ENCODE results near the gene ICAM5. TPM values are rescaled to one million over a fixed set of nuclear protein-coding genes. Genes with fewer than 3 reads are reported as not detected.

ICAM5 gene
- total and polyA plus RNA-seq, 2 donors from 2014 or later, result 0.34 to 2.9 TPM

DNA sequence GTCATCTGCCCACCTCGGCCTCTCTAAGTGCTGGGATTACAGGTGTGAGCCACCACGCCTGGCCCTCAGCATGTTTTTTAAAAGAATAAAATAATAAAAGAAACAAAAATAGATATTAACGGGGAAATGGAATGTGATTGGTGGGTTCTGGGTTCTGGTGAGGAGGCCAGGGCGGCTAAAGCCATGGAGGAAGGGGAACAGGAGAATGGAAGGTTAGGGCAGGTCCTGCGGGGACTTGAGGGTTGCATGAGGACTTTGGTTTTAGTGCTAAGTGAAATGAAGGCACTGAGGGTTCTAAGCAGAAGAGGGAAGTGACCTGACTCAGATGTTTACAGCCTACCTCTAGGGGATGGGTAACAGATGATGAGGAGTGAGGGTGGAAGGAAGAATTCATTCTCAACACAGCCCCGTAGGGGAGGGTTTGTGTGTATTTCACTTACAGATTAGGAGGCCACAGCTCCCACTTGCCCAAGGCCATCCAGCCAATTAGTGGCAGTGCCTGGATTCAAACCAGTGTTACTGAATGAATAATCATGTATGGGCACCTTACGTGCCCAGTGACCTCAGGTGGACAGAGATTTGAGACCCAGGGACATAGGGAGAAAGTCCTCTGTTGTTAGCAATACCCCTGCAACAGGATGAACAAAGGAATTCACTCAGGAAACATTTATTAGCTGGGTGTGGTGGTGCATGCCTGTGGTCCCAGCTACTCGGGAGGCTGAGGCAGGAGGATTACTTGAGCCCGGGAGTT is 44.4 kb upstream of the ICAM5 start:
- H3K9me3 ChIP-seq (ENCODE audit: control insufficient read depth in 2 of 3, insufficient read depth in 1 of 3, low read length in 3 of 3), result no peaks in the 10 kb centered on the region
- H3K27ac ChIP-seq (ENCODE audit: low read depth in 2 of 2, low read length in 2 of 2), result no peak overlapping the region
- no peaks in the 10 kb centered on the region for H3K27me3 ChIP-seq (ENCODE audit: control insufficient read depth, insufficient read depth, low read length)
- DNase-seq (no peak), FAIRE-seq (no peak)
- no peak overlapping the region for H3K4me3 ChIP-seq (ENCODE audit: low read length in 3 of 3)
- no peaks in the 10 kb centered on the region for H3K4me1 ChIP-seq (ENCODE audit: control insufficient read depth in 2 of 3, insufficient read depth in 2 of 3, low read depth in 1 of 3, low read length in 3 of 3)
- no peak overlapping the region for H3K9ac ChIP-seq (ENCODE audit: low read length in 3 of 3)
- intact Hi-C loops (cut with DNase I), result loop anchor here (10.0 kb wide), 1 partner anchor 321 kb away; no protein-coding TSS in a partner anchor
- TF ChIP-seq, protein P1, sequence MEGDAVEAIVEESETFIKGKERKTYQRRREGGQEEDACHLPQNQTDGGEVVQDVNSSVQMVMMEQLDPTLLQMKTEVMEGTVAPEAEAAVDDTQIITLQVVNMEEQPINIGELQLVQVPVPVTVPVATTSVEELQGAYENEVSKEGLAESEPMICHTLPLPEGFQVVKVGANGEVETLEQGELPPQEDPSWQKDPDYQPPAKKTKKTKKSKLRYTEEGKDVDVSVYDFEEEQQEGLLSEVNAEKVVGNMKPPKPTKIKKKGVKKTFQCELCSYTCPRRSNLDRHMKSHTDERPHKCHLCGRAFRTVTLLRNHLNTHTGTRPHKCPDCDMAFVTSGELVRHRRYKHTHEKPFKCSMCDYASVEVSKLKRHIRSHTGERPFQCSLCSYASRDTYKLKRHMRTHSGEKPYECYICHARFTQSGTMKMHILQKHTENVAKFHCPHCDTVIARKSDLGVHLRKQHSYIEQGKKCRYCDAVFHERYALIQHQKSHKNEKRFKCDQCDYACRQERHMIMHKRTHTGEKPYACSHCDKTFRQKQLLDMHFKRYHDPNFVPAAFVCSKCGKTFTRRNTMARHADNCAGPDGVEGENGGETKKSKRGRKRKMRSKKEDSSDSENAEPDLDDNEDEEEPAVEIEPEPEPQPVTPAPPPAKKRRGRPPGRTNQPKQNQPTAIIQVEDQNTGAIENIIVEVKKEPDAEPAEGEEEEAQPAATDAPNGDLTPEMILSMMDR (IDR thresholded peaks at IDR 0.05; ENCODE audit: borderline replicate concordance, extremely low read depth, insufficient read depth), result no peak
- no peaks in the 10 kb centered on the region for H3K36me3 ChIP-seq (ENCODE audit: control insufficient read depth in 2 of 3, insufficient read depth in 3 of 3, low read length in 3 of 3)

DNA sequence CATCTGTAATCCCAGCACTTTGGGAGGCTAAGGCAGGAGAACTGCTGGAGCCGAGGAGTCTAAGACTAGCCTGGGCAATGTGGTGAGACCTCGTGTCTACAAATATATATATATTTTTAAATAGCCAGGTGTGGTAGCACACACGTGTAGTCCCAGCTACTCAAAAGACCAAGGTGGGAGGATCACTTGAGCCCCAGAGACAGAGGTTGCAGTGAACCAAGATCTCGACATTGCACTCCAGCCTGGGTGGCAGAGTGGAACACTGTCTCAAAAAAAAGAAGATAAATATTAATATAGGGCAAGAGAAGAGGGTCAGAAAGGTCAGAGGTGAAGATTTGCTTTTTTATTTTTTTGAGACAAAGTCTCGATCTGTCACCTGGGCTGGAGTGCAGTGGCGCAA is 43.2 kb upstream of the ICAM5 start:
- H3K9me3 ChIP-seq (ENCODE audit: control insufficient read depth in 2 of 3, insufficient read depth in 1 of 3, low read length in 3 of 3), result no peaks in the 10 kb centered on the region
- intact Hi-C loops (cut with DNase I), result loop anchor here (10.0 kb wide), 1 partner anchor 322 kb away; no protein-coding TSS in a partner anchor
- H3K4me1 ChIP-seq (ENCODE audit: control insufficient read depth in 2 of 3, insufficient read depth in 2 of 3, low read depth in 1 of 3, low read length in 3 of 3), result no peaks in the 10 kb centered on the region
- FAIRE-seq, result no peak
- no peaks in the 10 kb centered on the region for H3K27me3 ChIP-seq (ENCODE audit: control insufficient read depth, insufficient read depth, low read length)
- no peaks in the 10 kb centered on the region for H3K36me3 ChIP-seq (ENCODE audit: control insufficient read depth in 2 of 3, insufficient read depth in 3 of 3, low read length in 3 of 3)
- TF ChIP-seq, protein P1 (IDR thresholded peaks at IDR 0.05; ENCODE audit: borderline replicate concordance, extremely low read depth, insufficient read depth), result no peak
- H3K27ac ChIP-seq (ENCODE audit: low read depth in 2 of 2, low read length in 2 of 2), result no peak overlapping the region
- H3K4me3 ChIP-seq (ENCODE audit: low read length in 3 of 3), result no peak overlapping the region
- DNase-seq, result no peak
- H3K9ac ChIP-seq (ENCODE audit: low read length in 3 of 3), result no peak overlapping the region

DNA sequence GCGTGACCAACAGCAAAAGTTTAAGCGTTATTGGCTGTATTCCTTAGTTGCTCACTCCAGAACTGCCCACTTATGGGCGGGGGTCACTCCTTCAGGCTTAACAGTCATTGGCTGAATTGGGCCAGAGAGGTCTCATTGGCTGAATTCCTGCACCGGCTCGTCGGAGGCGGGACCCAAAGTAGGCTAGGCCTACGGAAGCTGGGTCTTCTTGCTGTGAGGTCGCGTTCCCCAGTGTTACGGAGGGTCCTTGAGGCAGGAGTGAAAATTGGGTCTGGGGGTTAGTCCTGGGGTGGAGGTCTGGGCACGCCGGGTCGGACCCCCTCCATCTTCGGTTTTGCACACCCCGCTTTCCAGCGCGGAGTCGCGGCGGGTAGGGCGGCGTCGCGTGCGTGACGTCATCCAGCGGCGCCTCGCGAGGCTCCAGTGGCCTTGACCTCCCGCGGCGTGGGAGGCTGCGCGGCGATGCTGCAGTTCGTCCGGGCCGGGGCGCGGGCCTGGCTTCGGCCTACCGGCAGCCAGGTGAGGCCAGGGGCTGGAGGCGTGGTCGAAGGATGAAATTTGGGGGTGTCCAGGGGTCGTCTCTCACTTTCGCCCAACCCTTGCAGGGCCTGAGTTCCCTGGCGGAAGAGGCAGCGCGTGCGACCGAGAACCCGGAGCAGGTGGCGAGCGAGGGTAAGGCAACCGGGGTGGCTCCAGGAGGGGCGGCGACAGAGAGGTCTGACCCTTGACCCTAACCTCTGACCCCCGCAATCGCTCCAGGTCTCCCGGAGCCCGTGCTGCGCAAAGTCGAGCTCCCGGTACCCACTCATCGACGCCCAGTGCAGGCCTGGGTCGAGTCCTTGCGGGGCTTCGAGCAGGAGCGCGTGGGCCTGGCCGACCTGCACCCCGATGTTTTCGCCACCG is 37.7 kb upstream of the ICAM5 start, which contains the start of gene MRPL4:
Gene MRPL4, plus strand, starts transcription at position 423 of the 903 bp plus-strand sequence. Its CDS starts 40 bp downstream, at position 463.
- FAIRE-seq (peak; percentile 98), DNase-seq (peak; percentile 98 to 100 (median 99))
- Histone ChIP-seq H3K36me3 (ENCODE audit: control insufficient read depth in 2 of 3, insufficient read depth in 3 of 3, low read length in 3 of 3) (peaks cover 2 to 16% (median 9%) of the 10 kb centered on the region in 3 donors), H3K27ac (ENCODE audit: low read depth in 2 of 2, low read length in 2 of 2) (peak within 1 kb of the TSS; percentile 82 to 88), H3K4me3 (ENCODE audit: low read length in 3 of 3) (peak within 1 kb of the TSS; percentile 97 to 99 (median 98)), H3K4me1 (ENCODE audit: control insufficient read depth in 2 of 3, insufficient read depth in 2 of 3, low read depth in 1 of 3, low read length in 3 of 3) (peaks cover 0 to 8% (median 0%) of the 10 kb centered on the region in 3 donors), H3K9me3 (ENCODE audit: control insufficient read depth in 2 of 3, insufficient read depth in 1 of 3, low read length in 3 of 3) (no peaks in the 10 kb centered on the region), H3K9ac (ENCODE audit: low read length in 3 of 3) (peak within 1 kb of the TSS; percentile 45 to 97 (median 81)), H3K27me3 (ENCODE audit: control insufficient read depth, insufficient read depth, low read length) (no peaks in the 10 kb centered on the region)
- intact Hi-C loops (cut with DNase I), result loop anchor here (5.0 kb wide), 1 partner anchor 145 kb away; no protein-coding TSS in a partner anchor
- TF ChIP-seq, protein P1 (IDR thresholded peaks at IDR 0.05; ENCODE audit: borderline replicate concordance, extremely low read depth, insufficient read depth), result no peak
